Right lobe of liver (tissue), 4 donors: ENCODE results near the gene CALD1.

ENCODE experiments used
- CTCF ChIP-seq, 4 donors: fragments of 200-600 bp in 3 of 4; fragments of 450-650 bp in 1 of 4; IDR thresholded peaks; one replicate each; pipeline versions ENCODE4 v1.5.1 to v1.8.0; 2016 to 2022; ENCODE audit warnings: antibody characterized with exemption in 4 of 4, mild to moderate bottlenecking in 2 of 4
- POLR2A ChIP-seq: fragments of 450-650 bp; IDR thresholded peaks from one replicate; pipeline ENCODE4 v1.6.1; 2017; ENCODE audit warnings: antibody characterized with exemption, mild to moderate bottlenecking
- donor health status: DM: no; HTN: no; CAD: no.
- donor health status: DM: no; HTN: no; CAD: no.
- donor health status: DM: no; HTN: yes; CAD: no.

GRCh38 chr7:134892963-134893362 is 113.5 kb downstream of the CALD1 start:
- TF ChIP-seq CTCF (IDR thresholded peaks at IDR 0.05) (no peak), POLR2A (peak; percentile 63)
